ENCODE measurements around the gene ADCK1. TPM values are rescaled to one million over a fixed set of nuclear protein-coding genes. Genes with fewer than 3 reads are reported as not detected.
"Not testable (repeated sequence)": the region's sequence is repeated elsewhere in the genome, so short reads cannot be mapped to it uniquely, and the experiment has no call there.

ADCK1 gene
- total RNA-seq, 1 experiment from 2014 or later, result 19.0 TPM

DNA sequence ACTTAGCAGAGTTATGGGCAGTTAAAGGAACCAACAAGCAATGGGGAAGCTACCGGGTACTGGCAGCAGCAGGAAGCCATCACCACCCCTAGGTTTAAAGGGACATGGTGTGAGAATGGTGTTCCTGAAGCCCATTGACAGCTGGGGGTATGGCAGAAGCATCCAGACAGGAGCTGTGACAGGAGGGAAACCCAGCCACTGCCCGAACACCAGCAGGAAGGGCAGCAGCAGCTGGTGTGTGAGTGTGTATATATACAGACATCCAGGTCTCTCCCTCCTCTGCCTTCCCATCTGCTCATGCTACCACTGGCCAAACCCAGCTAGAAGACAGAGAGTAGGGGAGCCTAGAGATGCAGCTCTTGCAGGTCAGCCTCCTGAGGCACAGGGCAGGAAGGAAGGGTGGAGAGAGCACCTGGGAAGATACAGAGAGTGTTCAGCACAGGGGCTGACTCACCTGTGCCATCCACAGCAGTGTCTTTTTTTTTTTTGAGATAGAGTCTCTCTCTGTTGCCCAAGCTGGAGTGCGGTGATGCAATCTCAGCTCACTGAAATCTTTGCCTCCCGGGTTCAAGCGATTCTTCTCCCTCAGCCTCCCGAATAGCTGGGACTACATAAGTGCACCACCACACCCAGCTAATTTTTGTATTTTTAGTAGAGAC, 9.2 kb upstream of the ADCK1 start:
- H3K4me1 ChIP-seq (replicated peaks; ENCODE audit: insufficient read depth), result peaks cover 25% of the 10 kb centered on the region
- H3K36me3 ChIP-seq (ENCODE audit: low read depth), result no peaks in the 10 kb centered on the region
- no peaks in the 10 kb centered on the region for H3K9me2 ChIP-seq (ENCODE audit: insufficient read depth)
- no peak overlapping the region for H3K4me3 ChIP-seq
- H3K27ac ChIP-seq, result no peak overlapping the region
- BruUV-seq (replicated peaks), result no TSS peak
- no peaks in the 10 kb centered on the region for H3K27me3 ChIP-seq (ENCODE audit: insufficient read depth, low read depth)
- H3F3A ChIP-seq (ENCODE audit: insufficient read depth, low read depth), result peaks cover 17% of the 10 kb centered on the region
- H3K79me2 ChIP-seq (ENCODE audit: low read depth), result no peaks in the 10 kb centered on the region
- DNase-seq, result no peak
- ChIA-PET CTCF (no interaction called here), POLR2A (ENCODE audit: unreplicated experiment) (interaction anchor here (0.7 to 0.8 kb wide), 2 partner anchors 11 to 175 kb away, joined by 10 to 40 read pairs; no protein-coding TSS in a partner anchor)
- H4K20me1 ChIP-seq (ENCODE audit: insufficient read depth), result no peaks in the 10 kb centered on the region
- peak overlapping the region; percentile 27 for H3K4me2 ChIP-seq
- peak overlapping the region; percentile 54; the same call in 1 of the 2 replicates for H2AFZ ChIP-seq
- intact Hi-C loops (cut with micrococcal nuclease; ENCODE audit: unreplicated experiment), result no loop called here
- TF ChIP-seq, protein P1, sequence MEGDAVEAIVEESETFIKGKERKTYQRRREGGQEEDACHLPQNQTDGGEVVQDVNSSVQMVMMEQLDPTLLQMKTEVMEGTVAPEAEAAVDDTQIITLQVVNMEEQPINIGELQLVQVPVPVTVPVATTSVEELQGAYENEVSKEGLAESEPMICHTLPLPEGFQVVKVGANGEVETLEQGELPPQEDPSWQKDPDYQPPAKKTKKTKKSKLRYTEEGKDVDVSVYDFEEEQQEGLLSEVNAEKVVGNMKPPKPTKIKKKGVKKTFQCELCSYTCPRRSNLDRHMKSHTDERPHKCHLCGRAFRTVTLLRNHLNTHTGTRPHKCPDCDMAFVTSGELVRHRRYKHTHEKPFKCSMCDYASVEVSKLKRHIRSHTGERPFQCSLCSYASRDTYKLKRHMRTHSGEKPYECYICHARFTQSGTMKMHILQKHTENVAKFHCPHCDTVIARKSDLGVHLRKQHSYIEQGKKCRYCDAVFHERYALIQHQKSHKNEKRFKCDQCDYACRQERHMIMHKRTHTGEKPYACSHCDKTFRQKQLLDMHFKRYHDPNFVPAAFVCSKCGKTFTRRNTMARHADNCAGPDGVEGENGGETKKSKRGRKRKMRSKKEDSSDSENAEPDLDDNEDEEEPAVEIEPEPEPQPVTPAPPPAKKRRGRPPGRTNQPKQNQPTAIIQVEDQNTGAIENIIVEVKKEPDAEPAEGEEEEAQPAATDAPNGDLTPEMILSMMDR (conservative IDR thresholded peaks at IDR 0.05), result no peak
- TF ChIP-seq EZH2 (IDR thresholded peaks at IDR 0.05; ENCODE audit: low read depth), result no peak
- H3K9me3 ChIP-seq (ENCODE audit: insufficient read depth, low read depth), result no peaks in the 10 kb centered on the region

DNA sequence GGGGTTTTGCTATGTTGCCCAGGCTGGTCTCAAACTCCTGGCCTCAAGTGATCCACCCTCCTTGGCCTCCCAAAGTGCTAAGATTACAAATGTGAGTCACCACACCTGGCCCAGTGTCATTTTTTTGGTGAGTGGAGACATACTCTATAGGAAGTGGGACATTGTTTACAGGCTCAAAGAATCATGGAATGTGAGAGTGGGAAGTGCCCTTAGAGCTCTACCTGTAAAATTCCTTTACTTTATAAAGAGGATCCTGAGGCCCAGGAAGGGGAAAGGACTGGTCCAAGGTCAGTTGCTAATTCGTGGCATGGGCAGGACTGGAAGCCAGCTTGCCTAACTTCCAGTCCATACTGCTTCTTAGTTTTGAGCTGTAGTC, 8.7 kb upstream of the ADCK1 start:
- intact Hi-C loops (cut with micrococcal nuclease; ENCODE audit: unreplicated experiment), result no loop called here
- Histone ChIP-seq H3K36me3 (ENCODE audit: low read depth) (no peaks in the 10 kb centered on the region), H3K4me2 (peak overlapping the region; percentile 27), H3K9me2 (ENCODE audit: insufficient read depth) (no peaks in the 10 kb centered on the region), H3K9me3 (ENCODE audit: insufficient read depth, low read depth) (no peaks in the 10 kb centered on the region), H3K27me3 (ENCODE audit: insufficient read depth, low read depth) (no peaks in the 10 kb centered on the region), H4K20me1 (ENCODE audit: insufficient read depth) (no peaks in the 10 kb centered on the region), H3K4me1 (replicated peaks; ENCODE audit: insufficient read depth) (peaks cover 30% of the 10 kb centered on the region), H3F3A (ENCODE audit: insufficient read depth, low read depth) (peaks cover 20% of the 10 kb centered on the region), H2AFZ (peak overlapping the region; percentile 54), H3K27ac (peak overlapping the region; percentile 20), H3K4me3 (no peak overlapping the region), H3K79me2 (ENCODE audit: low read depth) (no peaks in the 10 kb centered on the region)
- TF ChIP-seq, protein P1 (conservative IDR thresholded peaks at IDR 0.05), result no peak
- no peak for TF ChIP-seq EZH2 (IDR thresholded peaks at IDR 0.05; ENCODE audit: low read depth)
- no TSS peak for BruUV-seq (replicated peaks)
- DNase-seq, result peak; percentile 30 to 73
- ChIA-PET CTCF (no interaction called here), POLR2A (ENCODE audit: unreplicated experiment) (interaction anchor here (0.6 kb wide), 1 partner anchor 9 kb away, joined by 3 read pairs; the partner anchor contains the start of gene ADCK1)

DNA sequence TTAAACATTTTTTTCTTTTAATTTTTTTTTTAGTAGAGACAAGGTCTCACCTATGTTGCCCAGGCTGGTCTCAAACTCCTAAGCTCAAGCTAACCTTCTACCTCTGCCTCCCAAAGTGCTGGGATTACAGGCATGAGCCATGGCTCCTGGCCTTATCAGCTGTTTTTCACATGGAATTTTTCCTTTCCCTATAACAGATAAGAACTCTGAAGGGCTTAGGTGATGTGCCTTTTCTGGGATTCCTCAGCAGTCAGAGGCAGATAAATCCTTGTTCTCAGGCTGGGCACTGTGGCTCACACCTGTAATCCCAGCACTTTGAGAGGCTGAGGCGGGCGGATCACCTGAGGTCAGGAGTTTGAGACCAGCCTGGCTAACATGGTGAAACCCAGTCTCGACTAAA, 6.7 kb upstream of the ADCK1 start:
- DNase-seq; BruUV-seq (replicated peaks); H3K36me3 ChIP-seq (ENCODE audit: low read depth); H3K9me3 ChIP-seq (ENCODE audit: insufficient read depth, low read depth); H3K9me2 ChIP-seq (ENCODE audit: insufficient read depth); H4K20me1 ChIP-seq (ENCODE audit: insufficient read depth); H2AFZ ChIP-seq; H3K79me2 ChIP-seq (ENCODE audit: low read depth); CTCF ChIA-PET; H3K27me3 ChIP-seq (ENCODE audit: insufficient read depth, low read depth); H3K27ac ChIP-seq; H3K4me3 ChIP-seq; intact Hi-C loops (cut with micrococcal nuclease; ENCODE audit: unreplicated experiment); H3K4me2 ChIP-seq: not testable (repeated sequence)
- H3F3A ChIP-seq (ENCODE audit: insufficient read depth, low read depth), result peaks cover 35% of the 10 kb centered on the region
- peaks cover 32% of the 10 kb centered on the region for H3K4me1 ChIP-seq (replicated peaks; ENCODE audit: insufficient read depth)
- POLR2A ChIA-PET (ENCODE audit: unreplicated experiment), result interaction anchor here (0.7 kb wide), 1 partner anchor 41 kb away, joined by 10 read pairs; no protein-coding TSS in a partner anchor

DNA sequence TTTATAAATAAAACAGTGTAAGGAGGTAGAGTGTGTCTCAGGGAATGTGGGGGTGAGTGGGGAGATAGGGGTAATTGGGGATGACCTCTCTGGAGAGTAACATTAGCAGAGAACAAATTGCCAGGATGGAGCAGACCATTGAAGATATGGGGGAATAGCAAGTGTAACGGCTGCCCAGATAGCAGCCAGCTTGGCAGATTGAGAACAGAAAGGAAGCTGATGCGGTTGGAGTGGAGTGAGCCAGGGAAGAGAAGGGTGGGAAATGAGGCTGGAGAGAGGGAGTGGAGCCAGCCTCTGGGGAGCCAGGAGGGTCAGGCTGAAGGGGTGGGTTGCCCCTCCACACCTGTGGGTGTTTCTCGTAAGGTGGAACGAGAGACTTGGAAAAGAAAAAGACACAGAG, 5.6 kb upstream of the ADCK1 start:
- no peaks in the 10 kb centered on the region for H3K79me2 ChIP-seq (ENCODE audit: low read depth)
- H3K4me2 ChIP-seq, result no peak overlapping the region
- no peaks in the 10 kb centered on the region for H3K9me3 ChIP-seq (ENCODE audit: insufficient read depth, low read depth)
- no peak for DNase-seq
- no peak overlapping the region for H2AFZ ChIP-seq
- no peak overlapping the region for H3K27ac ChIP-seq
- no peaks in the 10 kb centered on the region for H4K20me1 ChIP-seq (ENCODE audit: insufficient read depth)
- no peaks in the 10 kb centered on the region for H3K27me3 ChIP-seq (ENCODE audit: insufficient read depth, low read depth)
- intact Hi-C loops (cut with micrococcal nuclease; ENCODE audit: unreplicated experiment), result no loop called here
- H3K9me2 ChIP-seq (ENCODE audit: insufficient read depth), result no peaks in the 10 kb centered on the region
- BruUV-seq (replicated peaks), result no TSS peak
- H3K4me1 ChIP-seq (replicated peaks; ENCODE audit: insufficient read depth), result peaks cover 33% of the 10 kb centered on the region
- no peak overlapping the region for H3K4me3 ChIP-seq
- CTCF ChIA-PET, result no interaction called here
- POLR2A ChIA-PET (ENCODE audit: unreplicated experiment), result no interaction called here
- TF ChIP-seq EZH2 (IDR thresholded peaks at IDR 0.05; ENCODE audit: low read depth), result no peak
- TF ChIP-seq, protein P1 (conservative IDR thresholded peaks at IDR 0.05), result no peak
- H3F3A ChIP-seq (ENCODE audit: insufficient read depth, low read depth), result peaks cover 35% of the 10 kb centered on the region
- no peaks in the 10 kb centered on the region for H3K36me3 ChIP-seq (ENCODE audit: low read depth)

DNA sequence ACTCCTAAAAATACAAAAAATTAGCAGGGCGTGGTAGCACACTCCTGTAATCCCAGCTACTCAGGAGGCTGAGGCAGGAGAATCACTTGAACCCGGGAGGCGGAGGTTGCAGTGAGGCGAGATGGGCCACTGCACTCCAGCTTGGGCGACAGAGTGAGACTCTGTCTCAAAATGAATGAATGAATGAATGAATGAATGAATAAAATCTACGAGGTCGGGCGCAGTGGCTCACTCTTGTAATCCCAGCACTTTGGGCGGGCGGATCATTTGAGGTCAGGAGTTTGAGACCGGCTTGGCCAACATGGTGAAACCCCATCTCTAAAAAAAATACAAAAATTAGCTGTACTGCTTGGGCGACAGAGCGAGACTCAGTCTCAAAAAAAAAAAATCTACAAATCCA, 453 bp upstream of the ADCK1 start:
- Histone ChIP-seq H2AFZ (peak overlapping the region; percentile 95), H3K4me2 (peak overlapping the region; percentile 92), H3K27ac (peak overlapping the region; percentile 58; the same call in 1 of the 2 replicates), H3K4me3 (peak overlapping the region; percentile 88), H3K79me2 (ENCODE audit: low read depth) (peaks cover 10% of the 10 kb centered on the region), H3F3A (ENCODE audit: insufficient read depth, low read depth) (peaks cover 23% of the 10 kb centered on the region), H3K4me1 (replicated peaks; ENCODE audit: insufficient read depth) (peaks cover 21% of the 10 kb centered on the region)
- intact Hi-C loops (cut with micrococcal nuclease; ENCODE audit: unreplicated experiment); H3K36me3 ChIP-seq (ENCODE audit: low read depth); H3K27me3 ChIP-seq (ENCODE audit: insufficient read depth, low read depth); H4K20me1 ChIP-seq (ENCODE audit: insufficient read depth); H3K9me2 ChIP-seq (ENCODE audit: insufficient read depth); DNase-seq; H3K9me3 ChIP-seq (ENCODE audit: insufficient read depth, low read depth): not testable (repeated sequence)
- ChIA-PET POLR2A (ENCODE audit: unreplicated experiment) (interaction anchor here (0.5 to 0.9 kb wide), 2 partner anchors 8 to 38 kb away, joined by 3 read pairs; no protein-coding TSS in a partner anchor), CTCF (interaction anchor here (1.4 kb wide), 1 partner anchor 39 kb away, joined by 9 read pairs; the partner anchor contains the start of gene SNW1)
- BruUV-seq (replicated peaks), result TSS peak; percentile 80

Data from PC-9 (cell line).